ENCODE results near the gene PARP16.

The PARP16 gene

GRCh38 chr15:65304381-65305149 lies 17.9 kb upstream of the PARP16 start, which contains the start of gene RNU5B-1:
RNU5B-1 (plus strand) TSS chr15:65304677.
- TF ChIP-seq, protein P1, sequence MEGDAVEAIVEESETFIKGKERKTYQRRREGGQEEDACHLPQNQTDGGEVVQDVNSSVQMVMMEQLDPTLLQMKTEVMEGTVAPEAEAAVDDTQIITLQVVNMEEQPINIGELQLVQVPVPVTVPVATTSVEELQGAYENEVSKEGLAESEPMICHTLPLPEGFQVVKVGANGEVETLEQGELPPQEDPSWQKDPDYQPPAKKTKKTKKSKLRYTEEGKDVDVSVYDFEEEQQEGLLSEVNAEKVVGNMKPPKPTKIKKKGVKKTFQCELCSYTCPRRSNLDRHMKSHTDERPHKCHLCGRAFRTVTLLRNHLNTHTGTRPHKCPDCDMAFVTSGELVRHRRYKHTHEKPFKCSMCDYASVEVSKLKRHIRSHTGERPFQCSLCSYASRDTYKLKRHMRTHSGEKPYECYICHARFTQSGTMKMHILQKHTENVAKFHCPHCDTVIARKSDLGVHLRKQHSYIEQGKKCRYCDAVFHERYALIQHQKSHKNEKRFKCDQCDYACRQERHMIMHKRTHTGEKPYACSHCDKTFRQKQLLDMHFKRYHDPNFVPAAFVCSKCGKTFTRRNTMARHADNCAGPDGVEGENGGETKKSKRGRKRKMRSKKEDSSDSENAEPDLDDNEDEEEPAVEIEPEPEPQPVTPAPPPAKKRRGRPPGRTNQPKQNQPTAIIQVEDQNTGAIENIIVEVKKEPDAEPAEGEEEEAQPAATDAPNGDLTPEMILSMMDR (IDR thresholded peaks at IDR 0.05; ENCODE audit: low read depth, low read length, missing control alignments): peak; percentile 84
- peak within 1 kb of the TSS; percentile 57 for H3K4me3 ChIP-seq (ENCODE audit: low read depth, low read length)
- peak; percentile 94 for DNase-seq (ENCODE audit: low read depth)

DNA sequence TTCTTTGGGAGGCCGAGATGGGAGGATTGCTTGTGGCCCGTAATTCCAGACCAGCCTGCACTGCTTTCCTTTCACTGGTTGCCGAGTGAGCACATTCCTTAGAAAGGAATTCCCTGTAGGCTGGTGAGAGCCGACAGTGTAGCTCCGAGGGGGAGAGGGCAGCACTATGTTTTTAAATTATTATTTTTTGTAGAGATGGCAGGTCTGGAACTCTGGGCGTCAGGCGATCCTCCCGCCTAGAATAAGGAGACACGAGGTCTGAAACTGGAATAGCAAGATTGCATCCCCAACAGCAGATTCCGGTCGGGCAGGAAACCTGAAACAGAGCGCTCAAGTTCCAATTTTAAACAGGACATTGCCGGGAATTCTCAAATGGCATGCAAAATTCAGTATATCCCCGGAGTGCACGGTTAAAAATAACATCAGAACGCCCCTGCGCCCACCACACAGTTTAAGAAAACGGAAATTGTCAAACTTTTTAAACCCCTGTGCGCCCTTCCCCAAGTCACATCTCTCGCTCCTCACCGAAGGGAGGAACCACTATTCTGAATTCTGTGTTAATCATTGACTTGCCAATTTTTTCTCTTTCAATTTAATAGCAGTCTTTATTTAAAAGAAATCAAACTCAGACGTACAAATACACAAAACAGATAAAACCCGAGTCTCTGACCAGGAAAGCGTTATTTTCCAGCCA lies 17.2 kb upstream of the PARP16 start:
- H3K4me3 ChIP-seq (ENCODE audit: low read depth, low read length): peak overlapping the region; percentile 57
- no peak for DNase-seq (ENCODE audit: low read depth)
- TF ChIP-seq, protein P1 (IDR thresholded peaks at IDR 0.05; ENCODE audit: low read depth, low read length, missing control alignments): no peak

GRCh38 chr15:65302061-65302460 lies 15.4 kb upstream of the PARP16 start:
- DNase-seq (ENCODE audit: low read depth): no peak
- TF ChIP-seq, protein P1 (IDR thresholded peaks at IDR 0.05; ENCODE audit: low read depth, low read length, missing control alignments): no peak
- H3K4me3 ChIP-seq (ENCODE audit: low read depth, low read length): no peak overlapping the region

- DNase-seq (ENCODE audit: low read depth): no peak
- TF ChIP-seq, protein P1 (IDR thresholded peaks at IDR 0.05; ENCODE audit: low read depth, low read length, missing control alignments): no peak
- H3K4me3 ChIP-seq (ENCODE audit: low read depth, low read length): no peak overlapping the region
These were observed 14.3 kb upstream of the PARP16 start for GRCh38 chr15:65300924-65301441.

DNA sequence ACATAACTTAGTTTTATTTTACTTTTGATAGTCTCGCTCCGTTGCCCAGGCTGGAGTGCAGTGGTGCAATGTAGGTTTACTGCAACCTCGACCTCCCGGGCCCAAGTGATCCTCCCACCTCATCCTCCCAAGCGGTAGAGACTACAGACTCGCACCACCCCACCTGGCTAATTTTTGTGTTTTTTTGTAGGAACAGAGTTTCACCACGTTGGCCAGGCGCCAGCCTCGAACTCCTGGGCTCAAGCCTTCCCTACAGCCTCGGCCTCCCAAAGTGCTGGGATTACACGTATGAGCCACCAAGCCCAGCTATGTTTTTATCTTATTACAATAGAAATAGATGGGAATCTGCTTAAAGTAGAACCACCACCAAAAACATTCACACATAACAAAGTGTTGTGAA lies 12.0 kb upstream of the PARP16 start:
- DNase-seq (ENCODE audit: low read depth): no peak
- no peak overlapping the region for H3K4me3 ChIP-seq (ENCODE audit: low read depth, low read length)
- TF ChIP-seq, protein P1 (IDR thresholded peaks at IDR 0.05; ENCODE audit: low read depth, low read length, missing control alignments): no peak

DNA sequence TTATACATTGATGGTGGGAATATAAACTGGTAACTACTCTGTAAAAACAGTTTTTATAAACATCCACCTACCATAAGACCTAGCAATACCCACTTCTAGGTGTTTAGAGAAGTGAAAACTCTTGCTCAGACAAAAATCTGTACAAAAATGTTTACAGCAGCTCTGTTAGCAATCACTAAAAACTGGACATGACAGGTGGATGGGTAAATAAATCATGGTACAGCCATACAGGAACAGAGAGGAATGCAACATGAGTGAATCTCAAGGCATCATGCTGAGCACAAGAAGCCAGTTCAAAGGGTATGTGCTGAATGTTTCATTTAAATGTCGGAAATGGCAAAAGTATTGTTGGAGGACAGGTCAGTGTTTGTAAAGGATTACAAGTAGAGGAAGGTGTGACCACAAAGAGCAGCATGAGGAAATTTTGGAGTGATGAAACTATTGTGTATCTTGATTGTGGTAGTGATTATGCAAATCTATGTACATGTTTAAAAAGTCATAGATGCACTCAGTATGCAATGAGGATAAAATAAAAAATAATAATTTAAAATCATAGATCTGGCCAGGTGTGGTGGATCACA lies 6.3 kb upstream of the PARP16 start:
- H3K4me3 ChIP-seq (ENCODE audit: low read depth, low read length): no peak overlapping the region
- TF ChIP-seq, protein P1 (IDR thresholded peaks at IDR 0.05; ENCODE audit: low read depth, low read length, missing control alignments): no peak
- no peak for DNase-seq (ENCODE audit: low read depth)
